Activated CD4-positive, alpha-beta T cell treated with anti-CD3 and anti-CD28 coated beads for 1 hour (primary cell): ENCODE results near the gene ETNK1.

ENCODE experiments used
- DNase-seq: peaks from one replicate; pipeline ENCODE4 v3.0.0-alpha.2; 2020

ETNK1 gene

GRCh38 chr12:22635812-22636211 is 10.8 kb downstream of the ETNK1 start:
- no peak for DNase-seq

DNA sequence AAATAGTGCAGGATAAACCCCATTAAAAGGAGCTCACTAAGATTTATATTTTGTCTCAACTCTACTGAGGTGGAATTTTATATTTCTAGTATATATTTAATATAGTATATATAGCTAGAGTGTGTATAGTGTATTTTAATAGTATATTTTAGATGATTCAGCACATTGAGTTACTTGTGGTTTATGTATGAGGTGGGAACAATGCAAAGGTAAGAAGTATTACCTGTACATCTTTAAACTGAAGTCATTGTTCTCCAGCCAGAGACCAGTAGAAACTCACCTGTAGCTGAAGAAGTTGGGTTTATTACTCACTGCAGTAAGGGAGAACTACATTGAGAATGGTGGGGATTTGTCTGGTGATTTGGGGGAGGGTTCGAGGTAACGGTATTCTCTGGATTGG is 15.9 kb downstream of the ETNK1 start:
- DNase-seq: no peak

DNA sequence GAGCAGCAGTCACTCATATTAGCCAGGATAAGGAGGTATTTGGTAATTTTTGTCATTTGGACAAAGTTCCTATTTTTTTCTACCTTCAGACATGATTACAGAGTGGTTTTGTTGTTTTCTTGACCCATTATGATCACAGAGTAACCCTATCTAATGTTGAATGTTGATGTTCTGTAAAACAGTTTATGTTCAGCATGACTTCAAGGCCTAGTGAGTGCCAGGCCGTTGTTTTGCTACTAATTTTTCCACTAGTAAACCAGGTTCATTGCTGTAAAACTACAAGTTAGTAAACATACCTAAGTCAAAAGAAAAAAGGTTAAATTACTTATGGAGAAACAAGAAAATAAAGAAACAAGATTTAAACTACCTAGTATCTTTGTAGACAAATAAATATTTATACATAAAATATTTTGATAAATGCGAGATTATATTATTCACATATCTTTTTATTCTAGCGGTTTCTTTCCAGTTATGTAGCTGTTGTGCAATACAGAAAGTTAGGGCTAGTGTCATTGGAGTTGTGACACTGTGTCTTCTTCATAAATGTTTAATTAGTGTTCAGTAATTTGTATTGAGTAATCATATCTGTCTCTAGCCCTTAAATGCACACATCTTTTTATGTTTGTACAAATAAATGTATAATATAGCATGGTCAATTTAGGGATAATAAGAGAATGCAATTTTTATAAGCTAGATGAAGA is 16.5 kb downstream of the ETNK1 start:
- DNase-seq: no peak

DNA sequence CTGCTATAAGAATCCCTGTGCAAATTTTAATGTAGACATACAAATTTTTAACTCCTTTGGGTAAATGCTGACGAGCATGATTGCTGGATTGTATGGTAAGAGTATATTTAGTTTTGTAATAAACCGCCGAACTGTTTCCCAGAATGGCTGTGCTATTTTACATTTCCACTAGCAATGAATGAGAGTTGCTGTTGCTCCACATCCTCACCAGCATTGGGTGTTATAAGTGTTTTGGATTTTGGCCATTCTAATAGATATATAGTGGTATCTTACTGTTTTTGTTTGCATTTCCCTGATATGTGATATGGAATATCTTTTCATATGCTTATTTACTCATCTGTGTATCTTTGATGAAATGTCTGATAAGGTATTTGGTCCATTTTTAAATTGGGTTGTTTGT is 23.7 kb downstream of the ETNK1 start:
- no peak for DNase-seq

DNA sequence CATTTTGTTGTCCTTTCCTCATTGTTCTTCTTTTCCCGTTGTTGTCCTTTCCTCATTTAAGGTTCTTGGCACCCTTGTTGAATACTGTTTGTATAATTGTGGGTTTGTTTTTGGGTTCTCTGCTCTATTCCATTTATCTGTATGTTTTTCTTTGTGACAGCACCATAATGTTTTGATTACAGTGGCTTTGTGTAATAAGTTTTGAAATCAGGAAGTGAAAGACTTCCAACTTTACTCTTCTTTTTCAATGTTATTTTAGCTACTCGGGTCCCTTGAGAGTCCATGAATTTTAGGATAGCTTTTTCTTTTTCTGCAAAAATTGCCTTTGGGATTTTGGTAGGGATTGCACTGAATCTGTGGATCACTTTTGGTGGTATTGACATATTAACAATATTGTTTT is 28.1 kb downstream of the ETNK1 start:
- no peak for DNase-seq

DNA sequence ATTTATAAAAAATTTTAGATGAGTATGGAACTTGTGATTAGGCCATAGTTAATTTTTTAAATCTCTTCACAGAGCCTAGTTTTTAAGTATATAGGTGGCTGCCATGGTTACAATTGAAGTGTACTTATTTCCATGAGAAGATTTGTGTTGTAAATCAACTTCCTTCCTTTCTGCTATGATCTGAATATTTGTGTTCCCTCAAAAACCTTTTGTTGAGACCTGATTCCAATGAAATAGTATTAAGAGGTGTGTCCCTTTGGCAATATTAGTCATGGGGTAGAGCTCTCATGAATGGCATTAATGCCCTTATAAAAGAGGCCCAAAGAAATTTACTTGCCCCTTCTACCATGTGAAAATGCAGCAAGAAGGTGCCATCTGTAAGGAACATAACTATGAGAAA is 28.8 kb downstream of the ETNK1 start:
- DNase-seq: no peak

- DNase-seq: no peak
Observed at GRCh38 chr12:22656376-22656775, 31.4 kb downstream of the ETNK1 start.

DNA sequence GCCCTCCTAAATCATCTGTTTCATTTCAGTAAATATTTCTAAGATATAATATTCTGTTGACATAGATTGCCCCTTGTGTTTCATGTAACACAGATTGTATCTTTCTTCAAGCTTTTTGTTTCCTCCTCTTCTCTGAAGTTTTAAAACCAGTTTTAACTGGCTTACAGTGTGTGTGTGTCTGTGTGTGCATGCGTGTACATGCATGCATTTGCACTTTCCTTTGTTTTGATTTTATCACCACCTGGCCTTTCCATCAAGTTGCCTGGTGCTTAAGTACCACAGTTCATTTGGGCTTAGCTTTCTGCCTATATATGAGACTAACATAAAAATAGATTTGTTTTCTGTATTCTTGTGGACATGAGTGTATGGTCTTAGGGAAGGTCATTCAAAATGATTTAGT is 31.9 kb downstream of the ETNK1 start:
- no peak for DNase-seq

- DNase-seq: no peak
Observed at GRCh38 chr12:22657538-22657937, 32.6 kb downstream of the ETNK1 start.

- no peak for DNase-seq
Observed at GRCh38 chr12:22658214-22658613, 33.2 kb downstream of the ETNK1 start.

DNA sequence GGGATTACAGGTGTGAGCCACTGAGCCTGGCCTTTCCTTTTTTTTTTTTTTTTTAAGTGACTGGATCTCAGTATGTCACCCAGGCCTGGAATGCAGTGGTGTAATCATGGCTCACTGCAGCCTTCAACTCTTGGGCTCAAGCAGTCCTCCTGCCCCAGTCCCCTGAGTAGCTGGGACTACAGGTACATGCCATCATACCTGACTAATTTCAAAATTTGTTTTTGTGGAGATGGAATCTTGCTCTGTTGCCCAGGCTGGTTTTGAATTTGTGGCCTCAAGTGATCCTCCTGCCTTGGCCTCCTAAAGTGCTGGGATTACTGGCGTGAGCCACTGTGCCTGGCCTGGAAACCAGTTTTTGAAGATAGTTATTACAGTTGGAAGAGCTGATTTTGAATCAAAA is 37.4 kb downstream of the ETNK1 start:
- no peak for DNase-seq

DNA sequence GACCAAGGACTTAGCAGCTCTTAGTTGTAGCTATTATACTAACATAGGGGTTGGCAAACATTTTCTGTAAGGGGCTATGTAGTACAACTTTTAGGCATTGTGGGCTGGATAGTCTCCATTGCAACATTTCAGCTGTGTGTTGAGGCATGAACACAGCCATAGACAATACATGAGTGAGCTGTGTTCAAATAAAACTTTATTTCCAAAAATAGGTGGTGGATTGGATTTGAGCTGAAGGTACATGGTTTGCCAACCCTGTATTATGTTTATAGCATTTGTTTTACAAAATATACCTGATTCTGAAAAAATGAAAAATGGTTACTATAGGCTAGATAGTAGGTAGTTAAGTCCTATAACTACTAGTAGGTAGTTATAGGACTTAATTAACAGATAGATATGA is 40.5 kb downstream of the ETNK1 start:
- no peak for DNase-seq

GRCh38 chr12:22667122-22667521 is 42.2 kb downstream of the ETNK1 start:
- no peak for DNase-seq

DNA sequence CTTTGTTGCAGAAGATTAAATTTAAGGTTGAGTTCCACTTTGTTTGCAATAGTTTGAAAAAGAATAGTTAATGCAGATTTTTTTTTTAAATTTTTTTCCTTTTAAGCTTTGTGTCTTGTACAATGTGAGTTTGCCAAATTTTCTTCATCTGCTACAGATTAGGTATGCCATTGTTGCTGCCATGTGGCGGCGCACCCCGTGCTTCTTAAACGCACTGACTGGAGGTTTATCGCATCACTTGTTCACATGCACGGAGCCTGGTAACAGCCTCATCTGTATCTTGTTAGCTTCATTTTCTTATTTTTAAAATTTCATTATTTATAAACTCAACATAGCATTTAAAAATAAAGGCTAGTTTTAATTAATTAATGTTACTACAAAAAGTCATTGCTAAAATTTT is 43.5 kb downstream of the ETNK1 start:
- no peak for DNase-seq

GRCh38 chr12:22670762-22671161 is 45.8 kb downstream of the ETNK1 start:
- no peak for DNase-seq

DNA sequence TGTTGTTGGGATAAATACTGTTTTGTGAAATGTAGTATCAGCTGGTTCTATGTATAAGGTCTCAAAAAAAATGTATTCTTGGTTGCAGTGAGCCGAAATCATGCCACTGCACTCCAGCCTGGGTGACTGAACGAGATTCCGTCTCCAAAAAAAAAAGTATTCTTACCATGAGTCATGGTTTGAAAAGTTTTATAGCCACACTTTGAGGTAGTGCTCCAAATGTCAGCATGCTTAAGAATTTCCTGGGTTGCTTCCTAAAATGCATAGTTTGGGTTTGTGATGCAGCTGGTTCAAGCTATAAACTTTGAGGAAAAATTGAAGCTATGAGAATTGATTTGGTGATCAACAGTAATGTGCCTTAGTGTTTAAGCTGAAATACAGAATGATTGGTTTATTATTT is 48.0 kb downstream of the ETNK1 start:
- no peak for DNase-seq

DNA sequence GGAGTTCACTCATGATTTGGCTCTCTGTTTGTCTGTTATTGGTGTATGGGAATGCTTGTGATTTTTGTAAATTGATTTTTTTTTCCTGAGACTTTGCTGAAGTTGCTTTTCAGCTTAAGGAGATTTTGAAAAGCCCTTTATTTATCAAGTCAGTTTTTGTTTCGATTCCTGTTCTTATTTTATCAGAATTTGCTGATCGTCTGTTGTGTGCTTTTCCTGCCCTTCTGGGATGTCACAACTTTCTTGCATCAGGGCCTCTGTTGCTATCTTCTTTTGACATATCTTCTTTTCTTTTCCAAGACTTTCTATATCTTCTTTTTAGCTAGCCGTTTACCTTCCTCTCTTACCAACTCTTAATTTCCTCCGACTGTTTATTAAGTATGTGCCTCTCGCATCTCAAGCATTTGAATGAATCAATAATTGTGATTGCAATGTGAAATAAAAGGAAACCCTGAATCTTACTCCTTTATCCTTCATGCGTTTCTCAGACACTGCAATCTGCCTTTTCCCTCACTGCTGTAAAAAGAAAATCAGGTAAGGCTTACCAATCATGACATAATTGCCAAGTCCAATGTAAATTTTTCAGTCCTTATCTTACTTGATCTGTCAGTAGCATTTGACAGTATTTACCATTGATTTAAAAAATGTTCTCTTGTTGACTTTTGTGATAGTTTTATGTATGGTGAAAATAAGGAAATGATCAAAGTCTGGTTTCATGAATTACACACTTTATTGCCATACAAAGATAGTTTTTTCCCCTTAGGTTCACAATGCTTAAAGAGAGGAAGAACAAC is 53.0 kb downstream of the ETNK1 start:
- no peak for DNase-seq

GRCh38 chr12:22682663-22683062 is 57.7 kb downstream of the ETNK1 start:
- DNase-seq: no peak

DNA sequence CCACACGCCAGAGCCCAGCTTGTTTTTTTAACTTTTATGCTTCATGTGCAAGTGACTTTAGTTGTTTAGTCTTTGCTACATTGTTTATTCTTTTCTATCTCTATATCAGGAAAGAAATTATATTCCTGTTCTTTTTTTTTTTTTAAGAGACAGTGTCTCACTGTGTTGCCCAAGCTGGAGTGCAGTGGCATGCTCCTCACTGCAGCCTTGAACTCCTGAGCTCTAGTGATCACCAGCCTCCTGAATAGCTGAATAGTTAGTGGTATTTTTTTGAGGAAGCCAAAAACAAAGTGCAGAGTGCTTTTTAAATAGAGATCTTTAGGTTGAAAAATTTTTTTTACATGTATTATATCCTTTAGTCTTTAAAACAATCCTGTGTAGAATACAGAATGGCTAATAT is 58.2 kb downstream of the ETNK1 start:
- no peak for DNase-seq

GRCh38 chr12:22684140-22685118 is 59.5 kb downstream of the ETNK1 start:
- DNase-seq: no peak

DNA sequence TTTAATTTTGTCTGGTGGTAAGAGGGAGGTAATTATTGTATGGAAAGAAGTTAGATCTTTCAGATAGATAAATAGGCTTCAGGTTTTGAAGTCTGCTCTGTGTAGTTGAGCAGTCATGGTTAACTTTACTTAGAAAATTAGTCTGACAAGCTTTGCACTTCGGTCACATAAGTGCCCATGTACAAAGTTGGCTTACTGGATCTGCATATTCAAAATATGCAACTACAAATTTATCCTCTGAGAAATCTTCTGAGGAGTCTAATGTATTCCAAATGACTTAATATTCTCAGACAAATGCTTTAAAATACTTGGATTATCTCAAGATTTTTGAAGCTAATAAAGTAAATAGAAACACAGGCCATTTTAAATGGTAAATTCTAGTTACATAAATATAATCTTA is 61.2 kb downstream of the ETNK1 start:
- DNase-seq: no peak

DNA sequence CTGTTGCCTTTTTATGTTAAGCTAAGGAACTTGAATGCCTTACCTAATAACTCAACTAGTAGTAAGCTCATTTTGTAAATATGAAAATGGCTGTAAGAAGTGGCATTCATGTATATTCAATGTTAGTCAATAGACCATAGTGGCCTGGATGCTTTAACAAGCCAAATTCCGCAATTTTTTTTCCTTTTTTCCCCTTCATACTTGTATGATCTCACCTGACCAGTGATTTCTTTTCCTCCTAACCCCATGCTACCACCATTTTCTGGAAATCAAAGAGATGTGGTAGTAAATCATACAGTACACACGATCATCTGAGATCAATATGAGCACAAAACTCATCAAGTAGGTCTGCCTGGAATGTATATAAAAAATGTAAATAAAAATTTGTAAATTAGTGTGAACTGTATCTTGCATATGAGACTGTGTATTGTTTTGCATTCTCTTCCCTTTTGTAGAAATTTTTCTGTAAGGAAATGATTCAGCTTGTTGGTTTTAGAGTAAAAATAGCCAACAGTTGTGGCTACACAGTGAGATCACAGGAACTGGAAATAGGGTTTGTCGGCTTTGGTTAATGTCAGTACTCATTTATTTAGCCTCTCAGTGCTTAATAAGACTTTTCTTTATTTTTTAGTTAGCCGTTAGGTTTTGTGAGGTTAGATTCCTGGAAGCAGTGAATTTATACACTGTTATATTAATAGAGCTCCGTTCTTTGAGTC is 62.5 kb downstream of the ETNK1 start:
- no peak for DNase-seq

DNA sequence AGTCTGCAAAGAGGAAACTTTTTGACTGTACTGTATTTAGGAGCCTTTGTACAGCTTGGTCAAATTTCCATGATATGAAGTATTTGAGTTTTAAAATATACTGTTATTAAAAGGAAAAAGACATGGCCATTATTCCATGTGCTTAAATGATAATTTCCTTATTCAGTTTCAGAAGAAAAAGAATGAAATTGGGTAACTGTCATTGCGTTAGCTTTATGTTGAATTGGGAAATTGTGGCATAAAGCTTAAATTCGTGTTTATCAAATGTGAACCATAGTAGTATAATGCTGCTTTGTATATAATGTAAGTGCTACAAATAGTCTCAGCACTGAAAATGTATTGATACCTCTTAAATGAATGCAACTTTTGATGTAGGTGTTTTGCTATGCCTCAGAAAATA is 64.9 kb downstream of the ETNK1 start:
- no peak for DNase-seq
